ENCODE measurements around the gene PMPCA. TPM values are rescaled to one million over a fixed set of nuclear protein-coding genes. Genes with fewer than 3 reads are reported as not detected.

PMPCA gene, protein sequence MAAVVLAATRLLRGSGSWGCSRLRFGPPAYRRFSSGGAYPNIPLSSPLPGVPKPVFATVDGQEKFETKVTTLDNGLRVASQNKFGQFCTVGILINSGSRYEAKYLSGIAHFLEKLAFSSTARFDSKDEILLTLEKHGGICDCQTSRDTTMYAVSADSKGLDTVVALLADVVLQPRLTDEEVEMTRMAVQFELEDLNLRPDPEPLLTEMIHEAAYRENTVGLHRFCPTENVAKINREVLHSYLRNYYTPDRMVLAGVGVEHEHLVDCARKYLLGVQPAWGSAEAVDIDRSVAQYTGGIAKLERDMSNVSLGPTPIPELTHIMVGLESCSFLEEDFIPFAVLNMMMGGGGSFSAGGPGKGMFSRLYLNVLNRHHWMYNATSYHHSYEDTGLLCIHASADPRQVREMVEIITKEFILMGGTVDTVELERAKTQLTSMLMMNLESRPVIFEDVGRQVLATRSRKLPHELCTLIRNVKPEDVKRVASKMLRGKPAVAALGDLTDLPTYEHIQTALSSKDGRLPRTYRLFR
- total RNA-seq = 10 to 100 TPM; 49.6 to 64.9 (median 52.8) TPM
- long read RNA-seq, transcript PMPCA-201 (13 exons, 2,174 nt) = major isoform, 26 of 30 reads
- long read RNA-seq, partial matches to known transcripts = 1 of 30 reads
- long read RNA-seq, other reads (novel, unspliced or antisense) = 3 of 30 reads

DNA sequence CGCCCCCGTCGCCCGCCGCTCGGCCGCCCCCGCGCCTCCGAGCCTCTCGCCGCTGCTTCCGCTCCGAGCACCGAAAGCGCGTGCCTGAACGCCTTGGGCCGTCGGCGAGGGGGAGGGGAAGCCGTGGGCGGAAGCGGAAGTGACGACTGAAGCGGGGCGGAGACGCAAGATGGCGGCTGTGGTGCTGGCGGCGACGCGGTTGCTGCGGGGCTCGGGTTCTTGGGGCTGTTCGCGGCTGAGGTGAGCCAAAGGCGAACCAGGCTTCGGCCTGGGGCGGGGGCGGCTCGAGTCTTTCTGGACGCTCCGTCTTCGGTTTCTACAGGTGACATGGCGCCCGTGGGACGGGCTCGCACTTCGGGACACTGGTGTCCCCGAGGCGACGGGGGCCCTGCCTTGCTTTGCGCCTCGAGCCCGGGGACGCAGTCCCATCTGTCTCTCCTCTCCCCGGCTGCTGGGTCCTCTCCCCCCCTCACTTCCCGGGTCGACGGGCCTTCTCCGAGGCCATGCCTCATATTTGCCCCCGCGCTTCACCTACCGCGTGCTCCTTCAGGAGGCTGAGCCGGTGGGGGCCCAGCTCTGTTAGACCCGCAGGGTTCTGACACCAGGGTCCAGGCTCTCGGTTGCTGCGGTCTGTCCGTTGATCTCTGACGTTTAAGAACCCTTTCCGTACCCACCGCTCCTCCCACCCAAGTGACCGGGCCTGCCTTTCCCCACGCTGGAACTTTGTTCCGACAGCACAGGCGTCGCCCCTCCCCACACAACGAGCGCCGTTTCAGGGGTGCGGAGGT lies at the start of gene PMPCA, which contains the start of gene ENTR1:
PMPCA (plus strand) TSS at position 159 of the 788 bp plus-strand sequence; CDS start at position 170, 11 bp downstream.
ENTR1 (minus strand) TSS at position 115 of the 788 bp plus-strand sequence. CDS start 217 bp downstream, outside the sequence.
- ATAC-seq (peak; percentile 86 to 94 (median 92)), DNase-seq (peak; percentile 94 to 95 (median 95))
- peaks cover 0 to 19% (median 8%) of the 10 kb centered on the region in 4 donors for H3K4me1 ChIP-seq
- intact Hi-C loops (cut with DNase I) = no loop called here
- H3K36me3 ChIP-seq = peaks cover 0 to 51% (median 17%) of the 10 kb centered on the region in 4 donors
- no peaks in the 10 kb centered on the region for H3K27me3 ChIP-seq
- WGBS (ENCODE audit: insufficient coverage, low coverage, low lambda C conversion rate, missing lambda C conversion rate) = under 1% methylated on average over 34 of the region's 83 CpGs
- H3K27ac ChIP-seq = peak within 1 kb of the TSS; percentile 74 to 86 (median 79)
- H3K4me3 ChIP-seq = peak within 1 kb of the TSS; percentile 93 to 98 (median 93)
- TF ChIP-seq, protein P1, sequence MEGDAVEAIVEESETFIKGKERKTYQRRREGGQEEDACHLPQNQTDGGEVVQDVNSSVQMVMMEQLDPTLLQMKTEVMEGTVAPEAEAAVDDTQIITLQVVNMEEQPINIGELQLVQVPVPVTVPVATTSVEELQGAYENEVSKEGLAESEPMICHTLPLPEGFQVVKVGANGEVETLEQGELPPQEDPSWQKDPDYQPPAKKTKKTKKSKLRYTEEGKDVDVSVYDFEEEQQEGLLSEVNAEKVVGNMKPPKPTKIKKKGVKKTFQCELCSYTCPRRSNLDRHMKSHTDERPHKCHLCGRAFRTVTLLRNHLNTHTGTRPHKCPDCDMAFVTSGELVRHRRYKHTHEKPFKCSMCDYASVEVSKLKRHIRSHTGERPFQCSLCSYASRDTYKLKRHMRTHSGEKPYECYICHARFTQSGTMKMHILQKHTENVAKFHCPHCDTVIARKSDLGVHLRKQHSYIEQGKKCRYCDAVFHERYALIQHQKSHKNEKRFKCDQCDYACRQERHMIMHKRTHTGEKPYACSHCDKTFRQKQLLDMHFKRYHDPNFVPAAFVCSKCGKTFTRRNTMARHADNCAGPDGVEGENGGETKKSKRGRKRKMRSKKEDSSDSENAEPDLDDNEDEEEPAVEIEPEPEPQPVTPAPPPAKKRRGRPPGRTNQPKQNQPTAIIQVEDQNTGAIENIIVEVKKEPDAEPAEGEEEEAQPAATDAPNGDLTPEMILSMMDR (IDR thresholded peaks at IDR 0.05) = no peak
- TF ChIP-seq POLR2A (IDR thresholded peaks at IDR 0.05) = peak; percentile 77
- H3K9me3 ChIP-seq = no peaks in the 10 kb centered on the region

DNA sequence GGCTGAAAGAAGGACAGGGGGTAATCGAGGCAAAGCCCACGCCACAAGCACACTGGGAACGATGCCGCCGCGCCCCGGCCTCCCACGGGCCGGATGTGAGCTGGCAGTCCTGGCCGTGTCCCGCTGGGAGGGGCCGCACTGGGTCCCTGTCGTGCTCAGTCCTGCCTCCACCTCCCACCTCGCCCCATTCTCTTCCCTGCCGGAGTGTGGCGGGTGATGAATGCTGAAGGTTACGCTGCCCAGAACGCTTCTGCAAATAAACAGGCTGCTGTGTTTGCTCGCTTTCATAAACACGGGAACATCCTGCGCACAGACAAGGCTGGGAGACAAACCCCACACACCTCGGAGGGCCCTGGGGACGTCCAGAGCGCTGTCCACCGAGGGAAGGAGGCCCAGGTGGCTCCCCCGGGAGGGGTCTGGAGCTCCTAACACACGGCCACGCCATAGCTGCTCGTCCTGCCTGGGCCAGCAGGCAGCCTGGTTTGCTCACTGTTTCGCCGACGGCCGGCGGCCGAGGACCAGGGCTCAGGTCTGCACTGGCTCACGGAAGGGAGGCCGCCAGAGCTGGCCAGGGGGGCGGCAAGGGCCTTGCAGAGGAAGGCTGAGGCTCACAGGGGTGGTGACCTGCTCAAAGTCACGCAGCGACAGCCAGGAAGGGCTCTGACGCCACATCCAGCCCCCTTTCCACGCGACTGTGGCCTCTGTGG lies 49.3 kb upstream of the PMPCA start:
- no peak for DNase-seq
- Histone ChIP-seq H3K4me1 (peaks cover 0 to 8% (median 5%) of the 10 kb centered on the region in 4 donors), H3K4me3 (no peak overlapping the region), H3K27ac (peak overlapping the region in 1 of 3 donors; percentile 21), H3K36me3 (no peaks in the 10 kb centered on the region), H3K27me3 (no peaks in the 10 kb centered on the region), H3K9me3 (no peaks in the 10 kb centered on the region)
- WGBS (ENCODE audit: insufficient coverage, low coverage, low lambda C conversion rate, missing lambda C conversion rate) = 72% methylated on average over 8 of the region's 43 CpGs
- intact Hi-C loops (cut with DNase I) = no loop called here
- TF ChIP-seq POLR2A (IDR thresholded peaks at IDR 0.05) = no peak
- TF ChIP-seq, protein P1 (IDR thresholded peaks at IDR 0.05) = no peak
- ATAC-seq = no peak

DNA sequence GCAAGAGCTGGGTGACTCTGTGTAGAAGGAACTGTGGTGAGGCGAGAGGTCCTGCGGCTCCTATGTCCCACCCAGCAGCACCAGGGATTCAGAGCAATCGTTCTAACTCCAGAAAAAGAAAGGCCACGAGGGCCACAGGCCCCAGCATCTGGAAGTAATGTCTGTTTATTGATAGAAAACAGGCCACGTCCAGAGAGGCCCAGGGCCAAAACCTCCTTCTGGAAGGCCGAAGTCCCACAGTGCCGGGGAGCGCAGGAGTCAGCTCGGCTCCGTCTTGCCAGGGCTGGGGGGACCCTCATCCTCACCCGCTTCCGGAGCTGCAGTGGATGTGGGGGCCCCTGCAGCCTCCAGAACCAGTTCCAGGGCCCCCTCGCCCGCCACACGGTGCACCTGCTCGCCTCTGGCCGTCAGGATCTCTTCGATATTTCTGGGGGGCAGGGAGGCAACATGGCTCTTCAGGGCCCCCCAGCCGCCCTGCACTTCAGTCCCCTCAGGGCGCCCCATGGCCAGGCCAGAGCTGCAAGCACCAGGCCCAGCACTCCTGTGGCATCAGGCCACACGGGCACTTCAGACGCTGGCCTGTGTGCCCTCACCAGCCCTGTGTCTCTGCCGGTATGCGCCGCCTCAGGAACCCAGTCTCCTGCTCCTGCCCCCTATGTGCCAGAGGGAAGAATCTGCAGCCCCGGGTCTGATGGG lies 48.6 kb upstream of the PMPCA start:
- Histone ChIP-seq H3K9me3 (no peaks in the 10 kb centered on the region), H3K36me3 (no peaks in the 10 kb centered on the region), H3K4me3 (no peak overlapping the region), H3K4me1 (peaks cover 0 to 8% (median 5%) of the 10 kb centered on the region in 4 donors), H3K27me3 (no peaks in the 10 kb centered on the region), H3K27ac (peak overlapping the region in 1 of 3 donors; percentile 21)
- intact Hi-C loops (cut with DNase I) = no loop called here
- TF ChIP-seq POLR2A (IDR thresholded peaks at IDR 0.05) = no peak
- TF ChIP-seq, protein P1 (IDR thresholded peaks at IDR 0.05) = no peak
- ATAC-seq (no peak), DNase-seq (no peak)
- 80% methylated on average over 7 of the region's 26 CpGs for WGBS (ENCODE audit: insufficient coverage, low coverage, low lambda C conversion rate, missing lambda C conversion rate)
